Ectodermal cell (in vitro differentiated cells): ENCODE results near the gene VWA3B.
"Not testable (repeated sequence)": the region's sequence is repeated elsewhere in the genome, so short reads cannot be mapped to it uniquely, and the experiment has no call there.

Experiments
- H3K27ac ChIP-seq: 2 replicates; pipeline ENCODE4 v1.7.0; 2013; ENCODE audit warnings: mild to moderate bottlenecking, low read depth, low read length; ENCODE audit not compliant: insufficient read depth, poor library complexity, severe bottlenecking
- H3K27me3 ChIP-seq: 2 replicates; pipeline ENCODE4 v1.7.0; 2013; ENCODE audit warnings: mild to moderate bottlenecking, low read length; ENCODE audit not compliant: insufficient read depth, control insufficient read depth, poor library complexity, severe bottlenecking
- H3K36me3 ChIP-seq: one replicate; pipeline ENCODE4 v1.7.0; 2013; ENCODE audit warnings: low read length; ENCODE audit not compliant: control insufficient read depth, insufficient read depth
- H3K4me1 ChIP-seq: one replicate; pipeline ENCODE4 v1.7.0; 2013; ENCODE audit warnings: low read length; ENCODE audit not compliant: control insufficient read depth, insufficient read depth
- H3K4me3 ChIP-seq: 2 replicates; pipeline ENCODE4 v1.7.0; 2013; ENCODE audit warnings: low read depth, low read length, control low read depth; ENCODE audit not compliant: insufficient read depth
- H3K9me3 ChIP-seq: 2 replicates; pipeline ENCODE4 v1.7.0; 2013; ENCODE audit warnings: mild to moderate bottlenecking, low read length, moderate library complexity; ENCODE audit not compliant: control insufficient read depth
- WGBS, 2 experiments: methylation state at CpG; one replicate each; pipeline ENCODE4 v1.1.7; 2013; ENCODE audit warnings: missing lambda C conversion rate in 2 of 2; 5-methylcytosine and 5-hydroxymethylcytosine counted together

The VWA3B gene

GRCh38 chr2:98300141-98300874, 213.3 kb downstream of the VWA3B start:
- no peaks in the 10 kb centered on the region for H3K9me3 ChIP-seq
- peaks cover 4% of the 10 kb centered on the region for H3K4me1 ChIP-seq
- no peaks in the 10 kb centered on the region for H3K27me3 ChIP-seq
- H3K36me3 ChIP-seq: no peaks in the 10 kb centered on the region
- no peak overlapping the region for H3K4me3 ChIP-seq
- 94% methylated on average over 12 of the region's 12 CpGs for WGBS, 2 experiments
- no peak overlapping the region for H3K27ac ChIP-seq

GRCh38 chr2:98301469-98301868, 214.5 kb downstream of the VWA3B start:
- Histone ChIP-seq H3K9me3 (no peaks in the 10 kb centered on the region), H3K4me3 (no peak overlapping the region), H3K27me3 (no peaks in the 10 kb centered on the region), H3K27ac (no peak overlapping the region), H3K4me1 (peaks cover 4% of the 10 kb centered on the region), H3K36me3 (no peaks in the 10 kb centered on the region)
- 92 to 98% methylated on average over 4 to 5 of the region's 5 CpGs for WGBS, 2 experiments

DNA sequence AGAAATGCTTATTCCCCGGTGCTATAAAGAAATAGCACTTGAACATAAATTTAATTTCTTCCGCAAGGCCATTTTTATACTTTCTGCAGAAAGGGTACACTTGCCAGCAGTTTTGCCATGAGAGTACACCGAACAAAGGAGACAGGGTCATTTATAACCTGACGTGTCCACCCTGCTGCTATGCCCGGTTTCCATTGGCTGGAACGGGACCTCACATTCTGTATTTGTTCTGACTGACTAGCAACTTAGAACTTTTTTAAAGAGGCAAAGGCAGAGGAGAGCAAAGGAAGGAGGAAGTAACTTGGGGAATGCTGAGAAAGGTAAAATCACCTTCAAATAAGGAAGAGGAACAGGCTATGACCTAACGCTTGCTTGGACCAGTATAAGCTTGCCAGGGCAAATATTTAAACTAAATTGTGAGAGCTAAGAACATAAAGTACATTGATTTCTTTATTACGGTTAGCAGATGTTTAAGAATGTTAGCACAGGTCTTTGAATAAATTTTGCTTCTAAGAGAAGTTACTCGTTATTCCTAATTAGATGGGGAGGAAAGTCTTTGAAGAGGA, 220.2 kb downstream of the VWA3B start:
- H3K9me3 ChIP-seq, H3K36me3 ChIP-seq: not testable (repeated sequence)
- 87 to 92% methylated on average over 8 to 9 of the region's 9 CpGs for WGBS, 2 experiments

GRCh38 chr2:98308068-98308467, 221.1 kb downstream of the VWA3B start:
- no peak overlapping the region for H3K27ac ChIP-seq
- WGBS, 2 experiments: 93 to 95% methylated on average over 8 of the region's 8 CpGs
- no peaks in the 10 kb centered on the region for H3K9me3 ChIP-seq
- no peaks in the 10 kb centered on the region for H3K4me1 ChIP-seq
- no peaks in the 10 kb centered on the region for H3K36me3 ChIP-seq
- no peak overlapping the region for H3K4me3 ChIP-seq
- no peaks in the 10 kb centered on the region for H3K27me3 ChIP-seq

More for the DNA sequence above, 220.2 kb downstream of the VWA3B start:
- not testable (repeated sequence) for H3K4me1 ChIP-seq, H3K27me3 ChIP-seq, H3K27ac ChIP-seq, H3K4me3 ChIP-seq

DNA sequence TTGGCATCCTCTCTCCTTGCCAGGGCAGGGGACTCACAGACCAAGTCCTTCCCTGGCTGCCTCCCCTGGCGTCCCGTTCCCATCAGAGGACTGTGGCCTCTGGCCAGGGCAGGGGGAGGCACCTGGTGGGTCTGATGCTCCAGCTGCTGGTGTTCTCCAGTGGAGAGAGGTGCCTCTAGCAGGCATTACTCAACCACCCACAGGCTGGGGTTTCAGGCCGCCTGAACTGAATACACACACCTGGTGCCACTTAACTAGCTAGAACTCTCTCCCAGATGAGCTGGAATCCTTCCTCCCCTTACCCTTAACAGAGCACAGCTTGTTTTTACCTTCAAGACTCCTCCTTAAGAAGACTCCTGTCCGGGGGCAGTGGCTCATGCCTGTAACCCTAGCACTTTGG, 221.6 kb downstream of the VWA3B start:
- Histone ChIP-seq H3K27ac (no peak overlapping the region), H3K27me3 (no peaks in the 10 kb centered on the region), H3K9me3 (no peaks in the 10 kb centered on the region), H3K36me3 (no peaks in the 10 kb centered on the region), H3K4me1 (peaks cover 3% of the 10 kb centered on the region), H3K4me3 (no peak overlapping the region)
- WGBS, 2 experiments: 92% methylated on average over 4 of the region's 4 CpGs

- Histone ChIP-seq H3K27me3 (no peaks in the 10 kb centered on the region), H3K36me3 (no peaks in the 10 kb centered on the region), H3K4me1 (peaks cover 3% of the 10 kb centered on the region), H3K9me3 (no peaks in the 10 kb centered on the region), H3K27ac (no peak overlapping the region), H3K4me3 (no peak overlapping the region)
- WGBS, 2 experiments: 79% methylated on average over 11 of the region's 11 CpGs
Observed at GRCh38 chr2:98309580-98309979, 222.6 kb downstream of the VWA3B start.

- no peak overlapping the region for H3K4me3 ChIP-seq
- H3K27me3 ChIP-seq: no peaks in the 10 kb centered on the region
- H3K27ac ChIP-seq: no peak overlapping the region
- no peaks in the 10 kb centered on the region for H3K9me3 ChIP-seq
- peaks cover 3% of the 10 kb centered on the region for H3K4me1 ChIP-seq
- no peaks in the 10 kb centered on the region for H3K36me3 ChIP-seq
- 46 to 49% methylated on average over 4 of the region's 4 CpGs for WGBS, 2 experiments
Observed at GRCh38 chr2:98310010-98310409, 223.0 kb downstream of the VWA3B start.

DNA sequence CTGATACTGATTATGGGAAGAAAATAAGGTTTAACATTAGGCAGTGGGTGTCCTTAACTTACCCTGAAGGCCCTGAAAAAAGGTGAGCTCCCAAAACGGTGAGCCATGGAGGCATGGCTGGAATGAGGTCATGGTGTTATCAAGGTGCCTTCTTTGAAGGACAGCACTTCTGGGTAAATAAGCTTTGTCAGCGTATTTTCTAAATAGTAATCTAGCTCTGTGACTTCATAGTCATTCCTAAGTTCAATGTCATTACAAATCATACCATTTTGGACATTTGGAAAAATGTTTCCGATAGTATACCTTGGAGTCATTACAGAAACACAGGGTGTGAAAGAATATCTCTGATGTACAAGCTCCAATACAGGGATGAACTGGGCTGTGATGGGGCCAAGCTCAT, 224.1 kb downstream of the VWA3B start:
- Histone ChIP-seq H3K4me1 (peaks cover 3% of the 10 kb centered on the region), H3K36me3 (no peaks in the 10 kb centered on the region), H3K27me3 (no peaks in the 10 kb centered on the region), H3K4me3 (no peak overlapping the region), H3K9me3 (no peaks in the 10 kb centered on the region), H3K27ac (no peak overlapping the region)
- WGBS, 2 experiments: 97 to 98% methylated on average over 3 of the region's 3 CpGs

GRCh38 chr2:98311771-98312545, 225.0 kb downstream of the VWA3B start:
- no peaks in the 10 kb centered on the region for H3K9me3 ChIP-seq
- peaks cover 3% of the 10 kb centered on the region for H3K4me1 ChIP-seq
- H3K36me3 ChIP-seq: no peaks in the 10 kb centered on the region
- WGBS, 2 experiments: 92% methylated on average over 33 of the region's 33 CpGs
- H3K27me3 ChIP-seq: no peaks in the 10 kb centered on the region
- H3K27ac ChIP-seq: no peak overlapping the region
- H3K4me3 ChIP-seq: no peak overlapping the region

GRCh38 chr2:98313492-98314250, 226.7 kb downstream of the VWA3B start:
- H3K27me3 ChIP-seq: no peaks in the 10 kb centered on the region
- no peaks in the 10 kb centered on the region for H3K36me3 ChIP-seq
- H3K4me3 ChIP-seq: no peak overlapping the region
- WGBS, 2 experiments: 92 to 95% methylated on average over 7 to 8 of the region's 8 CpGs
- H3K27ac ChIP-seq: no peak overlapping the region
- H3K9me3 ChIP-seq: no peaks in the 10 kb centered on the region
- H3K4me1 ChIP-seq: peaks cover 3% of the 10 kb centered on the region
